ENCODE measurements around the gene ERGIC1. TPM values are rescaled to one million over a fixed set of nuclear protein-coding genes. Genes with fewer than 3 reads are reported as not detected.

Gene ERGIC1
- total and polyA plus RNA-seq, 2 of the 8 experiments (the other 6 are each of a cell fraction or from before 2014, with no cell fraction given), result 95.3 to 106 TPM

- H3K23ac ChIP-seq (ENCODE audit: insufficient read length), result no peak overlapping the region
- H4K8ac ChIP-seq (ENCODE audit: extremely low read depth, insufficient read depth, low read length), result no peak overlapping the region
- H4K5ac ChIP-seq (ENCODE audit: insufficient read length, low read depth, low read length), result no peak overlapping the region
- no peak overlapping the region for H3K4me3 ChIP-seq (ENCODE audit: extremely low read depth in 1 of 4, insufficient read depth in 2 of 4, low read depth in 3 of 4, low read length in 4 of 4)
- H3K18ac ChIP-seq (ENCODE audit: extremely low read depth, low read length), result no peak overlapping the region
- no peak overlapping the region for H3K27ac ChIP-seq (ENCODE audit: low read depth, low read length)
- no peak overlapping the region for H2AK5ac ChIP-seq (ENCODE audit: low read depth, low read length)
- H3K14ac ChIP-seq (ENCODE audit: insufficient read length), result no peak overlapping the region
- peaks cover 0 to 96% of the 10 kb centered on the region in 2 experiments for H3K79me2 ChIP-seq (ENCODE audit: control insufficient read depth in 1 of 2, insufficient read depth in 2 of 2, low read length in 2 of 2)
- H3K27me3 ChIP-seq (replicated peaks in 1 of 4; ENCODE audit: control insufficient read depth in 3 of 4, extremely low read depth in 1 of 4, insufficient read depth in 3 of 4, low read length in 3 of 4), result no peaks in the 10 kb centered on the region
- no peak overlapping the region for H4K91ac ChIP-seq (replicated peaks; ENCODE audit: insufficient read length, low read length)
- no peaks in the 10 kb centered on the region for H3K9me3 ChIP-seq (ENCODE audit: insufficient read depth in 2 of 2, low read depth in 1 of 2, low read length in 1 of 2)
- CTCF ChIA-PET (ENCODE audit: partially characterized antibody), result interaction anchor here (0.6 to 2.5 kb wide), 9 partner anchors 10 to 133 kb away, joined by 3 to 8 read pairs (median 4); partner anchors contain the start of gene DUSP1
- peaks cover 0 to 8% (median 0%) of the 10 kb centered on the region in 4 experiments; a peak in 1 of 8 replicates for H3K36me3 ChIP-seq (ENCODE audit: control insufficient read depth in 2 of 4, insufficient read depth in 4 of 4, low read length in 3 of 4)
- TF ChIP-seq NRF1 (IDR thresholded peaks at IDR 0.05; ENCODE audit: low read depth, low read length), result no peak
- no peak for TF ChIP-seq BRCA1 (IDR thresholded peaks at IDR 0.05; ENCODE audit: low read depth, low read length)
- no peak for TF ChIP-seq RNF2 (IDR thresholded peaks at IDR 0.05; ENCODE audit: borderline replicate concordance, low read depth, low read length, missing control alignments, poor library complexity, severe bottlenecking)
- no peak for TF ChIP-seq SIX5 (IDR thresholded peaks at IDR 0.05; ENCODE audit: low read depth, low read length)
- no peak for TF ChIP-seq KDM1A (IDR thresholded peaks at IDR 0.05; ENCODE audit: borderline replicate concordance, low read length)
- no peak for TF ChIP-seq SP1 (IDR thresholded peaks at IDR 0.05; ENCODE audit: low read depth, low read length)
- TF ChIP-seq TCF12 (IDR thresholded peaks at IDR 0.05; ENCODE audit: low read depth, low read length), result no peak
- no peak for TF ChIP-seq PHF8 (conservative IDR thresholded peaks at IDR 0.05; ENCODE audit: low read depth, low read length)
- no peak for TF ChIP-seq RBBP5 (IDR thresholded peaks at IDR 0.05; ENCODE audit: borderline replicate concordance, low read depth, low read length)
- TF ChIP-seq SP2 (IDR thresholded peaks at IDR 0.05; ENCODE audit: low read length), result no peak
- TF ChIP-seq EP300 (IDR thresholded peaks at IDR 0.05; ENCODE audit: borderline replicate concordance in 1 of 2, low read depth in 2 of 2, low read length in 2 of 2), result no peak
- WGBS, 2 experiments (ENCODE audit: extremely low coverage in 1 of 2, insufficient coverage in 1 of 2, insufficient read length in 1 of 2, insufficient replicate concordance in 2 of 2, low coverage in 1 of 2, low lambda C conversion rate in 2 of 2, missing lambda C conversion rate in 1 of 2), result 89% methylated on average over 7 of the region's 7 CpGs; no CpG with 5 or more reads in 1 of the 2 experiments
- no peaks in the 10 kb centered on the region for H3K23me2 ChIP-seq (ENCODE audit: low read depth, low read length)
- no peak overlapping the region for H2BK120ac ChIP-seq (replicated peaks; ENCODE audit: low read depth, low read length)
- POLR2A ChIA-PET (ENCODE audit: partially characterized antibody), result interaction anchor here (2.2 kb wide), 1 partner anchor 9 kb away, joined by 8 read pairs; no protein-coding TSS in a partner anchor
- H2BK5ac ChIP-seq (ENCODE audit: low read depth, low read length), result no peak overlapping the region
- H2BK12ac ChIP-seq (ENCODE audit: low read depth, low read length), result no peak overlapping the region
- no peak overlapping the region for H3K4ac ChIP-seq (replicated peaks; ENCODE audit: insufficient read length, low read depth, low read length)
- H2AFZ ChIP-seq (ENCODE audit: low read length), result no peak overlapping the region
- H3K4me1 ChIP-seq (replicated peaks in 1 of 4; ENCODE audit: control insufficient read depth in 3 of 4, insufficient read depth in 4 of 4, low read length in 3 of 4), result peaks cover 0 to 2% (median 0%) of the 10 kb centered on the region in 4 experiments; a peak in 1 of 7 replicates
- H2BK20ac ChIP-seq (ENCODE audit: low read length), result no peak overlapping the region
- no peak overlapping the region for H3K4me2 ChIP-seq (ENCODE audit: insufficient read depth in 1 of 2, low read depth in 2 of 2, low read length in 2 of 2)
- no peak overlapping the region for H2BK15ac ChIP-seq (ENCODE audit: low read length)
- H3K56ac ChIP-seq (replicated peaks; ENCODE audit: insufficient read length, low read depth, low read length), result no peak overlapping the region
- H3K9ac ChIP-seq (replicated peaks in 1 of 4; ENCODE audit: extremely low read depth in 1 of 4, low read depth in 3 of 4, low read length in 3 of 4), result no peak overlapping the region; a peak in 1 of 7 replicates
- FAIRE-seq (no peak), DNase-seq (ENCODE audit: low read depth in 1 of 2, low spot score in 2 of 2) (no peak)
- peaks cover 35% of the 10 kb centered on the region for H3K79me1 ChIP-seq (ENCODE audit: low read depth, low read length)
- H4K20me1 ChIP-seq (replicated peaks in 1 of 2; ENCODE audit: control insufficient read depth in 1 of 2, insufficient read depth in 2 of 2, low read length in 2 of 2), result peaks cover 24 to 51% of the 10 kb centered on the region in 2 experiments
Measured at GRCh38 chr5:172845154-172845553, 11.1 kb downstream of the ERGIC1 start.
